DMS79 (cell line): ENCODE results near the gene ADAMTS19.

Experiments used
- DNase-seq: peaks from one replicate; lab custom pipeline; 2025; lab: John Stamatoyannopoulos, UW

ADAMTS19 gene

DNA sequence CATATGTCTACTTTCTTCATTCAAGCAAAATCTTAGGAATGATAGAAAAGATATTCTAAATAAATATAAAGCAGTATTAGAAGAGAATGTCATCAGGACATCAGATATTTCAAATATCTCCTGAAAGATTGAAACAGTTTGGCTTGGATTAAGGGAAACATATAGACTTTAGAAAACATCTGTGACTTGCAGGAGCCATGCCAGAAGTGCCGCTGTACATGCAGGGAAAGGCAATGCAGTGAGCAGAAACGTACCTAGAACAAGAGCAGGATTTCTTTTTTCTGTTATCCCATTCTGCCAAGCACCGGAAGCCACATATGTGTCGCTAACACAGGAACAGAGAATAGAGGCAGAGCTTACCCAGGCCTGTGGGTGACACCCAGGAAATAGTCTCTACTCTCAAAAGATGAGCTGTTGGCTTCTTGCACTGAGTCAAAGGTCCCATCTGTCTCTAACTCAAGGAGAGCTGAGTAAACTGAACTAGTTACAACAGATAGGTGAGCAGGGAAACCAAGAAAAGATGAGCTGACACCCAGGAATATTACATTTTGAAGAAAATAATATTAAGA lies 5.8 kb downstream of the ADAMTS19 start:
- no peak for DNase-seq

GRCh38 chr5:129474544-129474943 lies 14.4 kb downstream of the ADAMTS19 start:
- no peak for DNase-seq

DNA sequence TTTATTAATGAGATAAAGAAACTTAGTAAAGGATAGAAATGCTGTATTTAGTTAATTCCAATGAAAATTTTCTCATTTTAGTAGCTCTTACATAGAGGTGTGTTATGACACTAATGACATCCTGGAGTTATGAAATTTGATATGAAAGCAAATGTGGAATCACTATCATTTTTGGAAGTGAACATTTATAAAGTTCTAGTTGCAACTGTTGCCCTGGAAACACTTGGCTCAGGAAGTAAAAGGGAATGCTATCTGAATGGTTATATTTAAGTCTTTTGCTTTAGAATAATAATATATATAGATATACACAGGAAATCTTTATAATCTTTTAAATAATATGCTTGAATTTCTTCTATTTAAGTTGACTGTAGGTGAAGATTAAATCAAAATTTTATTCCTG lies 16.7 kb downstream of the ADAMTS19 start:
- DNase-seq: no peak

DNA sequence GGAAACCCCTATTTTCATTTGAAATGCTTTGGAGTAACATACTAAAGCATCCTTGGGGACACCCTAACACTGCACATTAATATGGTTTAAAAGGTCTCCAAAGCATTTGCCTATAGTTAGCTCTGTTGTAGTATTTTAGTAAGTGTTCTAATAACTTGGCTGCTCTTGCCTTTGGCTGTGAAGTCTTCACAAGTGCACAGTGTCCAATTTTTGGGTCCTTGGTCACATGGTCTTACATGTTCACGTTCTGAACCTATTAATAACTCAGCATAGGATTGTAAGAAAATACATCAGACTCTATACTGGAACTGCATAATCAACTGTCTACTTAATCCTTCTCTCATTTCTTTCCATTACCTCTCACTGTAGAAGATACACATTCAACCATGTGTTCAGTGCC lies 17.4 kb downstream of the ADAMTS19 start:
- no peak for DNase-seq

DNA sequence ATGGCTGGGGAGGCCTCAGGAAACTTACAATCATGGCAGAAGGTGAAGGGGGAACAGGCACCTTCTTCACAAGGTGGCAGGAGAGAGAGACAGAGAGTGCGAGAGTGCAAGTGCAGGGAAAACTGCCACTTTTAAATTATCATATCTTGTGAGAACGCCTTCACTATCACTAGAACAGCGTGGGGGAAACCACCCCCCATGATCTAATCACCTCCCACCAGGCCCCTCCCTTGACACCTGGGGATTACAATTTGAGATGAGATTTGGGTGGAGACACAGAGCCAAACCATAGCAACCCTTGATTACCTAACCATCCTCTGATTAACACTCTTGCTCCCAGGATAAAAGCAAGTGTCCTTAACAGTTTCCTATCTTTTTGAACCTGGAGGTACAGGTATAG lies 21.1 kb downstream of the ADAMTS19 start:
- DNase-seq: no peak

DNA sequence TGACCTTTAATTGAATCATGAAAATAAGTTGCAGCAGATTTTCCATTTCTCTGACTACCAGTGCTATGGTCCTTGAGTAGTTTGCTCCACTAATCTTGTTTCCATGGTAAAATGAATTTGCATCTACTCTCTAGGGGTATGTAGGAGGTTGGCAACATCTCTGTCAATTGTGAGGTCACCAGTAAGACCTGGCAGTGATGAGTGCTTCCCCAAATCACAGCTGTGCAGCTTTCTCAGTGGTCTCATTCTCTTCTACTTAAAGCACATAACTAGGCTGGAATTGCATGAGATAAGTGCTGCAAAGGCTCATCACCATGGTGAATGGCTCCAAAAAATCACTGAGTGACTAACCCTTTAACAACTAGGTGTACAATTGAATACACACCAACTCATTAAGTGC lies 36.3 kb downstream of the ADAMTS19 start:
- no peak for DNase-seq

DNA sequence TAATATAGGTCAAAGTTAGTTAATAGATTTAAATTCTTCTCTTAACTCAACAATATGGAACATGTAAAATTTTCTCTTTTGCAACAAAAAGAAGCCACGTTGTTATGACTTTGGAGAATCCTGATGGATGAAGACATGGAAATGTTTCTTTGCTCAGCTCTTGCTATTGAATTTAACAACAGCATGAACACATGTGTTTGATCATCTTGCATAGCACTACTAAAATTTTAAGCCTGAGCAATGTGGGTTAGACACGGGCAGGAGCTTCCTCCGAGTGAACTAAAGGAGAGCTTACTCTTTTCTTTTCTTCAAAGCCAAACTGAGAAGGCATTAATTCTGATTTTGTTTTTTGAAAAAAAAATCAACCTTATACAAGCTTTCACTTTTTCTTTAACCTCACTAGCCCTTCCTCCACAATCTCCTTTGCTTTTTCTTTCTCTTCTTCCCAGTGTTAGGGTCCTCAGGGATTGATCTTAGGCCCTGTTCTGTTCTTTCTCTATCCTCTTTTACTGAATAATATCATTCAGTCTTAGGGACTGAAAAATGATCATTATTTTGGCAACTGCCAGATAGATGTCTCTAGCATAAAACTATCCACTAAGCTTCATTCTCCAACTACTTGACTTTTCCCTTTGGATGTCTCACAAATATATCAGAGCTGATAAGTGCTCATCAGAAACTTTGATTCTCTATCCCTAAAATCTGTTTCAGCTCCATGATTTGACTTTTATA lies 36.9 kb downstream of the ADAMTS19 start:
- DNase-seq: no peak

DNA sequence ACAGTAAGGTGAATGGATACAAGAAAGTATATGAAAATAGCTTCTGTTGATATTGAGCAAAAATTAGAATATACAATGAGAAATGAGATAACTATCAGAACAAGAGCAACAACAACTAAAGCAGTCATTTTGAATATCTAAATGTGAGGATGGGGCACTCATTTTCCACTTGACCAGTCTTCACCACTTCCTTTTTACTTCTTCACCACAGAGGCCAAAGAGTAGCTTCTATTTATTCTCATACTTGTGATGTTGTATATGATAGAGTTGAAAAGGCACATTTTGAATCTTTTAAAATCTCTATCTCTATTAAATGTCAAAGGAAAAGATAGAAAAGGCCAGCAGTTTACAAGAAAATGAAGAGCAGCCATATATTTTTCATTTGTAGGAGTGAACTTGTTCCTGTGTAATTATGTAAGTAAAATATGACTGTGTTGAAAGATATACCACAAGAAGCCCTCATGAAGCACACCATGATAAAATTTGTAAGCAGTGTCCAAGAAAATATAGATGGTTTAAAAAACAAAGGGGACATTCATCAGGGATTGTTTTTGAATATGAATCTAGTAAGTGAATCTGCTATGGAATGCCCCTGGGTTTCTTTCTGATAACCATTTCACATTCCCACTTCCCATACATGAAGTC lies 39.2 kb downstream of the ADAMTS19 start:
- DNase-seq: no peak

- no peak for DNase-seq
These were observed 40.0 kb downstream of the ADAMTS19 start for GRCh38 chr5:129500101-129500500.

- DNase-seq: no peak
These were observed 46.0 kb downstream of the ADAMTS19 start for GRCh38 chr5:129506086-129506485.

GRCh38 chr5:129506950-129507349 lies 46.9 kb downstream of the ADAMTS19 start:
- DNase-seq: no peak

- DNase-seq: no peak
These were observed 47.4 kb downstream of the ADAMTS19 start for GRCh38 chr5:129507527-129507926.

DNA sequence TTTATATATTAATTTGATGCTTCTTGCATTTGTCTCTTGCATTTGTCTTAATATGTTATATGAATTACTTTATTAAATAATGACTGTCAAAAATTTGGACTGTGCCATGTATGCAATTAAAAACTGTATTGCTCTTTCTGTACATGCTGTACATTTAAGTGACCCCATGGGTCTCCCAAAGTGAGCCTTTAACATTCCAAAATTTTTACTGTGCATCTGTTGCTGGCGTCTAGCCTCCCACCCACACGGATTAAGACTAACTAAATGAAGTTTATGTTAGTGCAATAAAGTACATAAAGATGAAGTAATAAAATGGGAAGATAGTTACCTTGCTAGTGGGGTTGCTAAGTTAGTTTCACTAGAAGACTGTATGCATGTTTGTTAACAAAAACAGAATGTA lies 48.5 kb downstream of the ADAMTS19 start:
- no peak for DNase-seq

GRCh38 chr5:129509363-129509975 lies 49.4 kb downstream of the ADAMTS19 start:
- no peak for DNase-seq

GRCh38 chr5:129511291-129511690 lies 51.2 kb downstream of the ADAMTS19 start:
- no peak for DNase-seq

GRCh38 chr5:129541051-129541450 lies 81.0 kb downstream of the ADAMTS19 start:
- no peak for DNase-seq

- DNase-seq: no peak
These were observed 81.7 kb downstream of the ADAMTS19 start for GRCh38 chr5:129541648-129542251.

DNA sequence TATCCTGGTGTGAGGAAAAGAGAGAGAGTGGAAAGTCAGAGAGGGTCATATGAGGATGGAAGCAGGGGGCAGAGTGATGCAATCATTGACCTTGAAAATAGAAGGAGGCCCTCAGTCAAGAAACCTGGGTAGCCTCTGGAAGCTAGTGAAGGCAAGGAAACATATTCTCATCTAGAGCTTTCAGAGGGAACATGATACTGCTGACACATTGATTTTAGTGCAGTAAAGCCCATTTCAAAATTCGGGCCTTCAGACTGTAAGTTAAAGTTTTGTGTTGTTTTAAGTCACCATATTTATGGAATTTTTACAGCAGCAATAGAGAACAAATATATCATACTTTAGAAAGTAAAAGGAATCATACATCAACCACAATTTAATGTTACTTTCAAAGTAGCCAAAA lies 87.0 kb downstream of the ADAMTS19 start:
- DNase-seq: no peak

DNA sequence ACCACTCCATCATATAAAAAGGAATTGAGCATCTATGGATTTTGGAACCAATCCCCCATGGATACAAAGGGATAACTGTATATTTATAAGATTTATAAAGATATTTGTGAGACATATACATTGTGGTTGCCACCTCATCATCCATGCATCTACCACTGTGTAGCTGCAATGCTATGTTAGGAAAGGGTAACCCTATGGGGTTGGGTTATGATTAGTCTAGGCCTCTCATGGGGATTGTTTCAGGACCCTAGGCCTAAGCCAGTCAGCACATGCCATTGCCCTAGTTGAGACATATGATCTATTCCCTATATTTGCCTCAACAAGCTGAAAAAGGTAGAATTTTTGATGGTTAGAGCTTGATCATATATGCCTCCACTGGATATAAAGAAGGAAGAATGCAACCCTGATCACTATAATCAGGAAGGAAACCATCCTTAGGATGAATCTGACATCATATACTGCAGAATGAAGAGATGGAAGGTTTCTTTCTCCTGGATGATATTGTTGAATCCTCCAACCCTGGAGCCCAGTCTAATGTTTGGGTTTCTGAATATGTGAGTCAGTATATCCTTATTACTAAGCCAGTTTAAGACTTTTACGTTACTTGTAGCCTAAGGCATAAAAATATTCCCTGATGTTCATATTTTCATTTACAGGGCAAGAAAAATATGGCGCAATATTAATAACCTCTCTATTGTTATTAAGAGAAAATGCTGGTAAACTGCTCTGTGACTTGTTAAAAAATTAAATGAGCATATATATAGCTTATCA lies 94.2 kb downstream of the ADAMTS19 start:
- no peak for DNase-seq

- no peak for DNase-seq
These were observed 103.5 kb downstream of the ADAMTS19 start for GRCh38 chr5:129563585-129563984.

DNA sequence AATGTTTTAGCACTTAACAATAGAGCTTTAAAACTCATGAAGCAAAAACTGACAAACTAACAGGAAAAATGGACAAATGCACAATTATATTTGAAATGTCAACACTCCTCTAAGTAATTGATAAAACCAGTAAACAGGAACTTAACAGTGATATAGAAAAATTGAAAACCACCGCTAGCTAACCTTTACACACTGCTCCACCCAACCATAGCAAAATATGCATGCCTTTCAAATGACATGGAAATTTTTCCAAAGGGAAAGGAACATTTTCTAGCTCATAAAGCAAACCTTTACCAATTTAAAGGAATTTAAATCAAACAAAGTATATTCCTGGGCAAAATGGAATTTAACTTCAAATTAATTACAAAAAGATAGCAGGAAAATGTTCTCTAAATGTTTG lies 109.2 kb downstream of the ADAMTS19 start:
- DNase-seq: no peak

- DNase-seq: no peak
These were observed 112.0 kb downstream of the ADAMTS19 start for GRCh38 chr5:129572060-129572459.
